OCI-LY1 (cell line): ENCODE measurements around the gene BTBD9.

Source experiments
- EZH2 ChIP-seq: fragments of 200-600 bp; sonication (generic), shearing (Covaris generic); IDR thresholded peaks from 2 replicates; pipeline ENCODE4 v1.8.0; 2017; ENCODE audit warnings: borderline replicate concordance, mixed run types, mild to moderate bottlenecking, antibody characterized with exemption, low read length, moderate library complexity, mixed read lengths
- TF ChIP-seq, protein P1 (sequence below): fragments of 200-600 bp; sonication (generic), shearing (Covaris generic); IDR thresholded peaks from 2 replicates; pipeline ENCODE4 v1.5.1; 2017; ENCODE audit warnings: mild to moderate bottlenecking, antibody characterized with exemption, low read length, moderate library complexity, mixed read lengths

DNA sequence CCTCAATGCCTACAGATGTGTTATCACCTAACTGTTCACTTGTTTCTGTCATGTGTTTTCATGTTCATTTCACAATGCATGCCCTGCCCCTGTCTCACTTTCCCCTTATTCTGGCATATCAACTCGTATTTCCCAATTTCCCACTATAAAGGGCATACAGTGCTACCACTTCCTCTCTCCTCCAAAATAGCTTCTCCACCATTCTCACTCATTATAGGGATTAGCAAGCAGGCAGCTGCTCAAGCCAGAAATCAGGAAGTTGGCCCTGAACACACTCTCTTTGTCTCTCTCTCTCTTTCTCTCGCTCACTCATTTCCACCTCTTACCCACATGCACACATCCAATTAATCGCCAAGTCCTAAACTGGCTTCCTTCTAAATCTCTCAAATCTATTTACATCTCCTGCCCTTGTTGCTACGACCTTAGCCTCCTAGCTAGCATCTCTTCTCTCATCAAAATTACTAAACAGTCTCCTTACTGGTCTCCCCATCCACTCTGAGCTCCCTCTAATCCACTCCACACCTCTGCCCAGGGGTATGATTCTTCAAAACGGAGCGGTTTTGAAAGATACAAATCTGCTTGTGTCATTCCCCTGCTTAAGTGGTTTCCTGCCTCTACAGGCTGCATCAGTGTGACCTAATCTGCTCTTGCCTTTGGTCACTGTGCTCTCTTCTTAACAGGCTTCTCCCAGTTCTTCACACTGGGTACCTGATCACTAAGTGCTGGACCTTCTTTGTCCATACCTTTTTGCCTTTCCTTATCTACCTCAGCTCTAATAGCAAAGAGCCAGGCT, 196.2 kb downstream of the BTBD9 start:
- TF ChIP-seq, protein P1, sequence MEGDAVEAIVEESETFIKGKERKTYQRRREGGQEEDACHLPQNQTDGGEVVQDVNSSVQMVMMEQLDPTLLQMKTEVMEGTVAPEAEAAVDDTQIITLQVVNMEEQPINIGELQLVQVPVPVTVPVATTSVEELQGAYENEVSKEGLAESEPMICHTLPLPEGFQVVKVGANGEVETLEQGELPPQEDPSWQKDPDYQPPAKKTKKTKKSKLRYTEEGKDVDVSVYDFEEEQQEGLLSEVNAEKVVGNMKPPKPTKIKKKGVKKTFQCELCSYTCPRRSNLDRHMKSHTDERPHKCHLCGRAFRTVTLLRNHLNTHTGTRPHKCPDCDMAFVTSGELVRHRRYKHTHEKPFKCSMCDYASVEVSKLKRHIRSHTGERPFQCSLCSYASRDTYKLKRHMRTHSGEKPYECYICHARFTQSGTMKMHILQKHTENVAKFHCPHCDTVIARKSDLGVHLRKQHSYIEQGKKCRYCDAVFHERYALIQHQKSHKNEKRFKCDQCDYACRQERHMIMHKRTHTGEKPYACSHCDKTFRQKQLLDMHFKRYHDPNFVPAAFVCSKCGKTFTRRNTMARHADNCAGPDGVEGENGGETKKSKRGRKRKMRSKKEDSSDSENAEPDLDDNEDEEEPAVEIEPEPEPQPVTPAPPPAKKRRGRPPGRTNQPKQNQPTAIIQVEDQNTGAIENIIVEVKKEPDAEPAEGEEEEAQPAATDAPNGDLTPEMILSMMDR = no peak
- TF ChIP-seq EZH2 = no peak
